ENCODE data around the gene LRRC23. TPM values are rescaled to one million over a fixed set of nuclear protein-coding genes. Genes with fewer than 3 reads are reported as not detected.
"Not testable (repeated sequence)": the region's sequence is repeated elsewhere in the genome, so short reads cannot be mapped to it uniquely, and the experiment has no call there.

Gene LRRC23, protein sequence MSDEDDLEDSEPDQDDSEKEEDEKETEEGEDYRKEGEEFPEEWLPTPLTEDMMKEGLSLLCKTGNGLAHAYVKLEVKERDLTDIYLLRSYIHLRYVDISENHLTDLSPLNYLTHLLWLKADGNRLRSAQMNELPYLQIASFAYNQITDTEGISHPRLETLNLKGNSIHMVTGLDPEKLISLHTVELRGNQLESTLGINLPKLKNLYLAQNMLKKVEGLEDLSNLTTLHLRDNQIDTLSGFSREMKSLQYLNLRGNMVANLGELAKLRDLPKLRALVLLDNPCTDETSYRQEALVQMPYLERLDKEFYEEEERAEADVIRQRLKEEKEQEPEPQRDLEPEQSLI
- total RNA-seq (2014; rRNA removed; shearing (Covaris generic)): 4.9 and 5.4 TPM in 2 replicates

- DNase-seq (ENCODE audit: low read depth): peak; percentile 92
These were observed at the start of gene LRRC23 for GRCh38 chr12:6904280-6905276. LRRC23 (plus strand) TSS chr12:6904822; CDS start chr12:6905634, 812 bp downstream.

- no peak for DNase-seq (ENCODE audit: low read depth)
These were observed 49.3 kb upstream of the LRRC23 start for GRCh38 chr12:6855322-6855721.

- DNase-seq (ENCODE audit: low read depth): no peak
These were observed 45.8 kb upstream of the LRRC23 start for GRCh38 chr12:6858799-6859198.

DNA sequence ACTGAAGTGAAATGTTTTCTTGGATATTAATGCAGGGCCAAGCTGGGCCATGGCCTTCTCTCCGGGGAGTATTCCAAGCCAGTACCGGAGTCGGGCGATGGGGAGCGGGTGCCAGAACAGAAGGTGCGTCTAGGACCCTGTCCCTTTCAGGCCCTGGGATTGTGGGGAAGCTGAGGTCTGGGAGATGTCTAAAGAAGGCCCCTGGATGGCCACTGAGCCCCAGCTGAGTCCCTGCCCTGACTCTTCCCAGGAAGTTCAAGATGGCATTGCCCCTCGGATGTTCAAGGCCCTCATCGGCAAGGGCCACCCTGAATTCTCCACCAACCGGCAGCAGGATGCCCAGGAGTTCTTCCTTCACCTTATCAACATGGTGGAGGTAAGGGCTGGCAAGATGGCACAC is 44.5 kb upstream of the LRRC23 start:
- no peak for DNase-seq (ENCODE audit: low read depth)

DNA sequence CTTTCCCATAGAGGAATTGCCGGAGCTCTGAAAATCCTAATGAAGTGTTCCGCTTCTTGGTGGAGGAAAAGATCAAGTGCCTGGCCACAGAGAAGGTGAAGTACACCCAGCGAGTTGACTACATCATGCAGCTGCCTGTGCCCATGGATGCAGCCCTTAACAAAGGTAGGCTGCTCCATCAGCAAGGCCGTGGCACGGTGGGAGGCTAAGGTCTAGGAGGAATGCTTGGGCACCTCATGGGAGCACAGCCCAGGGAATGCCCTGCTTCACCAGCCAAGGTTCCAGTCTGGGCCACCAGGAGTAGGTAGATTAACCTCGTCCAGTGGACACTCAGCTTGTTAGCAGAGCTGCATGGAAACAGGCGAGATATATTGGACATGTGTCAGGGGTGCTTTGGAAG is 43.7 kb upstream of the LRRC23 start:
- DNase-seq (ENCODE audit: low read depth): no peak

DNA sequence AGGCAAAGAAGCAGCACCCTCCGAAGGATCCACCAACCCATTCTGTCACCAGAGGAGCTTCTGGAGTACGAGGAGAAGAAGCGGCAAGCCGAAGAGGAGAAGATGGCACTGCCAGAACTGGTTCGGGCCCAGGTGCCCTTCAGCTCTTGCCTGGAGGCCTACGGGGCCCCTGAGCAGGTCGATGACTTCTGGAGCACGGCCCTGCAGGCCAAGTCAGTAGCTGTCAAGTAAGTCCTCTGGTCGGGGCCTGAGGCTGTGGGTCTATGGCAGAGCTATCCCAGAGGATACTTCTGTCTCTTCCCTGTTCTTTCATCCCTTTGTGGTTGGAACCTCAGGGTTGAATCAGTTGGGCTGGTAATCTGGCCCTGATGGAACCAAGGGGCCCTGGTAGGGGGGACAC is 43.2 kb upstream of the LRRC23 start:
- no peak for DNase-seq (ENCODE audit: low read depth)

DNA sequence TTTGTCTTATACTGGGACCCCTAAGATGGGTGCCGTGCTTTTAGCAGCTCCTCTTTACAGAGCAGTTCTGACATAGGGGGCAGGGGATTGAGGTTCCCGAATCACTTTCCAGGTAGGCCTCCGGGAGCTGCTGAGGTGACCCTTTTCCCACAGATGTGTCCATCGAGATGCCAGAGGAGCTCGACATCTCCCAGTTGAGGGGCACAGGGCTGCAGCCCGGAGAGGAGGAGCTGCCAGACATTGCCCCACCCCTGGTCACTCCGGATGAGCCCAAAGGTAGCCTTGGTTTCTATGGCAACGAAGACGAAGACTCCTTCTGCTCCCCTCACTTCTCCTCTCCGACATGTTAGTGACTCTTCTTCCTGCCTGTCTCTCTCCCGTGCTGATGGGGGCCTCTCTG is 41.6 kb upstream of the LRRC23 start:
- no peak for DNase-seq (ENCODE audit: low read depth)

GRCh38 chr12:6863586-6864321 is 40.9 kb upstream of the LRRC23 start:
- no peak for DNase-seq (ENCODE audit: low read depth)

GRCh38 chr12:6865307-6865706 is 39.3 kb upstream of the LRRC23 start:
- not testable (repeated sequence) for DNase-seq (ENCODE audit: low read depth)

GRCh38 chr12:6866163-6866919 is 38.3 kb upstream of the LRRC23 start:
- DNase-seq (ENCODE audit: low read depth): no peak

DNA sequence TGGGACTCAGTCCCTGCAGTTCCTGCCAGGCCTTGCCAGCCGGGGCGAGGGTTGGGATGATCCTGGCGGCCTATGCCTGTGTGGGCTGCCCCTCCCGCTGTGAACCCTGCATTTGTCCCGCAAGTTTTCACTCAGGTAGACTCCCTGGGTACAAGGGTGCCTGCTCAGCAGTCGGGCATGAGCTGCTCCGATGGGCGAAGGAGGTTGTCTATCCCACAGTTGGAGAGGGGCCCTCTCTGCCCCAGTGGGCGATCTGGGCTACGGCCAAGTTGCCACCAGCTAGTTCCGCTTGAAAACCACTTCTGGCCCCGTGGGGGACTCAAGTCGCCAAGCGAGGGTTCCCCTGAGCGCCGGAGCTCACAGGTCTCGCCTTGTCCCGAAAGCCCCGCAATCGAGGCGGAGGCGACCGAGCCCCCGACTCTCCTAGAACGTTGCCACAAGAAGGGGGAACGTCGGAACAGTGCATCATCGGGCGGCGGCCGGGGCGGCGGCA is 37.7 kb upstream of the LRRC23 start:
- DNase-seq (ENCODE audit: low read depth): no peak

GRCh38 chr12:6867413-6868210 is 37.0 kb upstream of the LRRC23 start, which contains the start of gene TPI1:
TPI1 (plus strand) TSS chr12:6867531; CDS start chr12:6867567, 36 bp downstream.
- DNase-seq (ENCODE audit: low read depth): peak; percentile 77

GRCh38 chr12:6868211-6869048 is 36.2 kb upstream of the LRRC23 start:
- no peak for DNase-seq (ENCODE audit: low read depth)

GRCh38 chr12:6869049-6870021 is 35.3 kb upstream of the LRRC23 start:
- DNase-seq (ENCODE audit: low read depth): peak; percentile 62

DNA sequence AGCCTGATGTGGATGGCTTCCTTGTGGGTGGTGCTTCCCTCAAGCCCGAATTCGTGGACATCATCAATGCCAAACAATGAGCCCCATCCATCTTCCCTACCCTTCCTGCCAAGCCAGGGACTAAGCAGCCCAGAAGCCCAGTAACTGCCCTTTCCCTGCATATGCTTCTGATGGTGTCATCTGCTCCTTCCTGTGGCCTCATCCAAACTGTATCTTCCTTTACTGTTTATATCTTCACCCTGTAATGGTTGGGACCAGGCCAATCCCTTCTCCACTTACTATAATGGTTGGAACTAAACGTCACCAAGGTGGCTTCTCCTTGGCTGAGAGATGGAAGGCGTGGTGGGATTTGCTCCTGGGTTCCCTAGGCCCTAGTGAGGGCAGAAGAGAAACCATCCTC is 34.3 kb upstream of the LRRC23 start:
- not testable (repeated sequence) for DNase-seq (ENCODE audit: low read depth)

GRCh38 chr12:6871052-6871957 is 33.3 kb upstream of the LRRC23 start:
- DNase-seq (ENCODE audit: low read depth): peak; percentile 49
